ENCODE measurements around the gene CLTB. TPM values are rescaled to one million over a fixed set of nuclear protein-coding genes. Genes with fewer than 3 reads are reported as not detected.

CLTB gene
- total RNA-seq, 2 experiments from 2014 or later: 39.3 to 47.8 TPM

DNA sequence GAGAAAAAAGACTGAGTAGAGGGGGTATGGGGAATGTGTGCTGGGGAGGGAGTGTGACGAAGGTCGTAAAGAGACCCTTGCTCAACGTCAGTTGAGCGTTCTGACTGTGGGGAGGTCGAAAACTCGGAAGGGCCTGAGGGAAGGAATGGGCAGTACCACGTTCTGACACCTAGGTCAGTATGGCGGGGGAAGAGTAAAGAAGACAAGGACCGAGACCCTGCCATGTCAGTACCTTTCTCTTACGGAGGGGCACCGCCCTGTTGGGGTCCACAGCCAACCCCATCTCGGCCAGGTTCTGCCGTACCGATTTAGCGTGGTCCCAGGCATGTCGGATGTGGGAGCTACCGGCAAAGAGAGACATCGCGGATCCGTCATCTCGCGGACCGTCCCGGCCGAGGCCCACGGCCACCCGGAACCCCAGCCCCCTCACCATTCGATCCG is 28.3 kb downstream of the CLTB start:
- ATAC-seq: no peak
- peak; percentile 24 for DNase-seq

DNA sequence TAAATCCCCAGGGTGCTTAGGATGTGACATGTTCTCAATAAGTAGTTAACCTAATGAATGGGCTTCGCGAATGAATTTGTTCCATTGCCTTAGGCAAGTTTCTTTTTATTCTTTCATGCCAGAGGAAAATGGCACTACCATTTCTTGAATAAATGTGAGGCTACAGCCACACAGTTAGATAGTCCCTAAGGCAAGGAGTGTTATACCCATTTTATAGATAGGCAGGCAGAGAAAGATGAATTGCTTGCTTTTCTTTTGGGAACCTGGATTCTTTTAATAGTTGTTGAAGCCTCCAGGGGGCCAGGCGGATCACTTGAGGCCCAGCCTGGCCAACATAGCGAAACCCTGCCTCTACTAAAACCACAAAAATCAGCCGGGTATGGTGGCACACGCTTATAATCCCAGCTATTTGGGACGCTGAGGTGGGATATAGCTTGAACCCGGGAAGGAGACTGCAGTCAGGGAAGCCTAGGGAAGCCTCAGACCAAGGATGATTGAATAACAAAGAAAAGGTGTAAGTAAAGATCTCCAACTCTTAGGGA is 28.9 kb downstream of the CLTB start:
- no peak for ATAC-seq
- Mint-ChIP-seq H3K4me1 (peaks cover 31% of the 10 kb centered on the region), H3K36me3 (ENCODE audit: low read depth) (peaks cover 63% of the 10 kb centered on the region), H3K9me3 (ENCODE audit: low read depth) (no peaks in the 10 kb centered on the region), H3K27ac (peak overlapping the region; percentile 100), H3K27me3 (no peaks in the 10 kb centered on the region), H3K4me3 (peak overlapping the region; percentile 95)
- no peak for DNase-seq
- POLR2A ChIA-PET: no interaction called here
- intact Hi-C loops (cut with DNase I, micrococcal nuclease): no loop called here
- CTCF ChIA-PET: interaction anchor here (0.6 to 1.6 kb wide), 2 partner anchors 8 to 28 kb away, joined by 3 read pairs; no protein-coding TSS in a partner anchor

More for the DNA sequence above, 28.3 kb downstream of the CLTB start:
- Mint-ChIP-seq H3K36me3 (ENCODE audit: low read depth) (peaks cover 60% of the 10 kb centered on the region), H3K9me3 (ENCODE audit: low read depth) (no peaks in the 10 kb centered on the region), H3K27ac (peak overlapping the region; percentile 100), H3K4me3 (peak overlapping the region; percentile 95), H3K27me3 (no peaks in the 10 kb centered on the region), H3K4me1 (peaks cover 31% of the 10 kb centered on the region)
- POLR2A ChIA-PET: interaction anchor here (0.5 to 0.7 kb wide), 2 partner anchors 11 to 149 kb away, joined by 3 to 4 read pairs; partner anchors contain the start of gene RNF44
- intact Hi-C loops (cut with DNase I, micrococcal nuclease): loop anchor here (1.0 to 2.0 kb wide), 6 partner anchors 23 to 1039 kb away; partner anchors contain the start of genes ARL10 (in 2 of the 2), GRK6 (in 1 of the 2), RNF44 (in 1 of the 2) and UIMC1 (in 1 of the 2)
- CTCF ChIA-PET: interaction anchor here (0.6 to 1.6 kb wide), 4 partner anchors 8 to 44 kb away, joined by 3 to 4 read pairs (median 3); no protein-coding TSS in a partner anchor

GRCh38 chr5:176386491-176386890 is 29.8 kb downstream of the CLTB start:
- Mint-ChIP-seq H3K4me3 (peak overlapping the region; percentile 95), H3K27me3 (no peaks in the 10 kb centered on the region), H3K27ac (peak overlapping the region; percentile 100), H3K4me1 (peaks cover 31% of the 10 kb centered on the region), H3K9me3 (ENCODE audit: low read depth) (no peaks in the 10 kb centered on the region), H3K36me3 (ENCODE audit: low read depth) (peaks cover 71% of the 10 kb centered on the region)
- ATAC-seq (no peak), DNase-seq (no peak)
- intact Hi-C loops (cut with DNase I, micrococcal nuclease): no loop called here
- ChIA-PET POLR2A (interaction anchor here (1.0 to 1.1 kb wide), 2 partner anchors 27 to 150 kb away, joined by 3 to 4 read pairs; partner anchors contain the start of gene RNF44), CTCF (interaction anchor here (0.7 kb wide), 1 partner anchor 14 kb away, joined by 3 read pairs; no protein-coding TSS in a partner anchor)

DNA sequence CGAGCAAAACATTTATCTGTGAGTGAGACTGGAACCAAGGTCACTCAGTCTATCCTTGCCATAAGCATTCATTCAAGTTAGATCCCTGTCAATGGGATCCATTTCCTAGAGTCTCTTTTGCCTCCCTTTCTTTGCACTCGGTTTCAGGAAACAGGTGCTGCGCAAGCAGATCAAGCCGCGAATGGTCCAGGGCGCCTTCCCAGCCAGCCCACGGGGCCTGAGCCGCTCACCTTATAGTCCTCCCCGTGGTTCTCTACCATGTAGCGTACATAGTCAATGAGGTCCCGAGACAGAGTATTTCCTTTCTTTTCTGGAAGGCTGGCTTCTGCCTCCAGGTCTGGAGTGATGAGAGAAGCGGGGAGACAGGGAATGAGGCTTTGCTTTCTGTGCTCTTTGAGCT is 31.3 kb downstream of the CLTB start:
- Mint-ChIP-seq H3K36me3 (ENCODE audit: low read depth) (peaks cover 74% of the 10 kb centered on the region), H3K27ac (no peak overlapping the region)

GRCh38 chr5:176384366-176384930 is 31.9 kb downstream of the CLTB start:
- Mint-ChIP-seq H3K9me3 (ENCODE audit: low read depth) (no peaks in the 10 kb centered on the region), H3K27ac (no peak overlapping the region), H3K36me3 (ENCODE audit: low read depth) (peaks cover 76% of the 10 kb centered on the region), H3K4me1 (peaks cover 27% of the 10 kb centered on the region), H3K4me3 (no peak overlapping the region), H3K27me3 (no peaks in the 10 kb centered on the region)
- intact Hi-C loops (cut with DNase I, micrococcal nuclease): no loop called here
- ChIA-PET CTCF (interaction anchor here (0.6 kb wide), 1 partner anchor 909 kb away, joined by 5 read pairs; no protein-coding TSS in a partner anchor), POLR2A (no interaction called here)
- no peak for ATAC-seq
- DNase-seq: no peak

More for the DNA sequence above, 31.3 kb downstream of the CLTB start:
- Mint-ChIP-seq H3K4me3 (no peak overlapping the region), H3K27me3 (no peaks in the 10 kb centered on the region), H3K4me1 (peaks cover 31% of the 10 kb centered on the region), H3K9me3 (ENCODE audit: low read depth) (no peaks in the 10 kb centered on the region)
- ChIA-PET POLR2A (no interaction called here), CTCF (interaction anchor here (0.6 kb wide), 1 partner anchor 909 kb away, joined by 5 read pairs; no protein-coding TSS in a partner anchor)
- intact Hi-C loops (cut with DNase I, micrococcal nuclease): no loop called here
- DNase-seq (no peak), ATAC-seq (no peak)

DNA sequence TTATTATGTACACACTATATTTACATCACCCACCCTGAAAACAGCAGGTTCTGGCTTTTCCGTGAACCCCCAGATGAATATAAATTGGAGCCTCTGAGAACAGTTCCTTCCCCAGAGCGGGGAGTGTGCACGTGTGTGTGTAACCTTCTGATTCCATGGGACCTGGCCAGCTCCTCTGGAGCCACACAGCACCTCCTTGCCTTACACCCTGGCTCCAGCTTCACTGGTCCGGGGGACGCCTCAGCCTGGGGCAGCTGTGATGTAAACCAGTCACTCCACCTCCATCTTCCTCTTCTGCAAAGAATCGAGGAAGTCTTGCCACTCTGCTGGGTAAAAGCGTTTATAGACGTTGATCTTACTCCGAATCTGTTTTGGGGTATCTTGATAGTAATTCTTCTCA is 32.4 kb downstream of the CLTB start:
- Mint-ChIP-seq H3K27ac (no peak overlapping the region), H3K4me1 (peaks cover 27% of the 10 kb centered on the region), H3K27me3 (no peaks in the 10 kb centered on the region), H3K36me3 (ENCODE audit: low read depth) (peaks cover 78% of the 10 kb centered on the region), H3K9me3 (ENCODE audit: low read depth) (no peaks in the 10 kb centered on the region), H3K4me3 (no peak overlapping the region)
- ATAC-seq: no peak
- intact Hi-C loops (cut with DNase I, micrococcal nuclease): no loop called here
- no peak for DNase-seq
- POLR2A ChIA-PET: no interaction called here
- CTCF ChIA-PET: no interaction called here

DNA sequence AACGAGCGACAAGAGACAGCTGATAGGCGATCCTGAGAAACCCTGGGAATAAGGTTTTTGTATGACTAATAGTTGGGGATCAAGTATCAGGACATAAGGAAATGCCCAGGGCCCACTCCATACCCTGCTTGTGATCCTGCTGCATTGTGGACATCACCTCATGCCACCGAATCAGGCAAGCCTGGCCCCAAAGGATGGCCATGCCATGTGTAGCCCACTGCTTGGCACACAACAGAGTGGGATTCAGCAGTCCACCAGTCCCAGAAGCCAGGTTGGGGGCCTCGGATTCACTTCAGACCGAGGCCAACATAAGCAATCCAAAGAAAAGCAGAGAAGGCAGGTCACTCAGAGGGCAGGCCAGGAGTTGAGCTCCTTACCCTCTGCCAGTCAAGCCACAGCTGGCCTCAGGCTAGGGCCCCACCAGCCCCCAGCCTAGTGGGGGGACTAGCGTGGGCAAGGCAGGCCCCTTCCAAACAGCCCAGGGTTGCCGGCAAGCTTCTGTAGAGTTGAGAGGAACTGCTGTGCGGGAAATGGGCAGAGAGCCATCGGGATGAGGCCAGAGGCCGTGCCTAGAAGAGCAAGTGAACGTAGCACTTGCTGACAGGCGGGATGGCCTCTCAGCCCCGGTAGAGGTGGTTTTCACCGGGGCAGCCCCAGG is 33.0 kb downstream of the CLTB start:
- H3K9me3 Mint-ChIP-seq (ENCODE audit: low read depth): no peaks in the 10 kb centered on the region
- CTCF ChIA-PET: no interaction called here
- intact Hi-C loops (cut with DNase I, micrococcal nuclease): no loop called here

GRCh38 chr5:176382721-176383120 is 33.6 kb downstream of the CLTB start:
- DNase-seq: no peak
- intact Hi-C loops (cut with DNase I, micrococcal nuclease): no loop called here
- no peak for ATAC-seq
- peaks cover 27% of the 10 kb centered on the region for H3K4me1 Mint-ChIP-seq
- H3K4me3 Mint-ChIP-seq: no peak overlapping the region
- H3K36me3 Mint-ChIP-seq (ENCODE audit: low read depth): peaks cover 72% of the 10 kb centered on the region
- no peaks in the 10 kb centered on the region for H3K27me3 Mint-ChIP-seq
- CTCF ChIA-PET: no interaction called here
- POLR2A ChIA-PET: no interaction called here
- H3K9me3 Mint-ChIP-seq (ENCODE audit: low read depth): no peaks in the 10 kb centered on the region
- H3K27ac Mint-ChIP-seq: no peak overlapping the region

More for the DNA sequence above, 33.0 kb downstream of the CLTB start:
- H3K36me3 Mint-ChIP-seq (ENCODE audit: low read depth): peaks cover 77% of the 10 kb centered on the region
- H3K4me1 Mint-ChIP-seq: peaks cover 27% of the 10 kb centered on the region
- POLR2A ChIA-PET: no interaction called here
- DNase-seq (no peak), ATAC-seq (no peak)
- H3K4me3 Mint-ChIP-seq: no peak overlapping the region
- H3K27me3 Mint-ChIP-seq: no peaks in the 10 kb centered on the region
- no peak overlapping the region for H3K27ac Mint-ChIP-seq

- intact Hi-C loops (cut with DNase I, micrococcal nuclease): no loop called here
- ChIA-PET POLR2A (no interaction called here), CTCF (interaction anchor here (1.1 kb wide), 1 partner anchor 13 kb away, joined by 4 read pairs; no protein-coding TSS in a partner anchor)
- H3K27ac Mint-ChIP-seq: no peak overlapping the region
- H3K27me3 Mint-ChIP-seq: no peaks in the 10 kb centered on the region
- H3K4me1 Mint-ChIP-seq: peaks cover 23% of the 10 kb centered on the region
- no peak overlapping the region for H3K4me3 Mint-ChIP-seq
- ATAC-seq (no peak), DNase-seq (no peak)
- no peaks in the 10 kb centered on the region for H3K9me3 Mint-ChIP-seq (ENCODE audit: low read depth)
- peaks cover 67% of the 10 kb centered on the region for H3K36me3 Mint-ChIP-seq (ENCODE audit: low read depth)
Measured at GRCh38 chr5:176381979-176382378, 34.4 kb downstream of the CLTB start.

GRCh38 chr5:176381423-176381822 is 34.9 kb downstream of the CLTB start:
- CTCF ChIA-PET: interaction anchor here (0.6 to 1.1 kb wide), 3 partner anchors 9 to 19 kb away, joined by 3 to 4 read pairs (median 3); partner anchors contain the start of gene KIAA1191
- Mint-ChIP-seq H3K9me3 (ENCODE audit: low read depth) (no peaks in the 10 kb centered on the region), H3K4me1 (peaks cover 18% of the 10 kb centered on the region), H3K36me3 (ENCODE audit: low read depth) (peaks cover 62% of the 10 kb centered on the region), H3K4me3 (no peak overlapping the region), H3K27ac (no peak overlapping the region), H3K27me3 (no peaks in the 10 kb centered on the region)
- ATAC-seq (no peak), DNase-seq (no peak)
- intact Hi-C loops (cut with DNase I, micrococcal nuclease): no loop called here
- POLR2A ChIA-PET: no interaction called here

- Mint-ChIP-seq H3K36me3 (ENCODE audit: low read depth) (peaks cover 57% of the 10 kb centered on the region), H3K27me3 (no peaks in the 10 kb centered on the region), H3K4me3 (no peak overlapping the region), H3K9me3 (ENCODE audit: low read depth) (no peaks in the 10 kb centered on the region), H3K4me1 (peaks cover 3% of the 10 kb centered on the region), H3K27ac (no peak overlapping the region)
- ATAC-seq (no peak), DNase-seq (no peak)
- intact Hi-C loops (cut with DNase I, micrococcal nuclease): no loop called here
- ChIA-PET CTCF (interaction anchor here (0.5 to 0.7 kb wide), 2 partner anchors 8 to 15 kb away, joined by 3 read pairs; partner anchors contain the start of genes HIGD2A and NOP16), POLR2A (no interaction called here)
Measured at GRCh38 chr5:176379881-176380280, 36.5 kb downstream of the CLTB start.
